Measurements from ENCODE around the gene CIT.
"Not testable (repeated sequence)": the region's sequence is repeated elsewhere in the genome, so short reads cannot be mapped to it uniquely, and the experiment has no call there.

The CIT gene

DNA sequence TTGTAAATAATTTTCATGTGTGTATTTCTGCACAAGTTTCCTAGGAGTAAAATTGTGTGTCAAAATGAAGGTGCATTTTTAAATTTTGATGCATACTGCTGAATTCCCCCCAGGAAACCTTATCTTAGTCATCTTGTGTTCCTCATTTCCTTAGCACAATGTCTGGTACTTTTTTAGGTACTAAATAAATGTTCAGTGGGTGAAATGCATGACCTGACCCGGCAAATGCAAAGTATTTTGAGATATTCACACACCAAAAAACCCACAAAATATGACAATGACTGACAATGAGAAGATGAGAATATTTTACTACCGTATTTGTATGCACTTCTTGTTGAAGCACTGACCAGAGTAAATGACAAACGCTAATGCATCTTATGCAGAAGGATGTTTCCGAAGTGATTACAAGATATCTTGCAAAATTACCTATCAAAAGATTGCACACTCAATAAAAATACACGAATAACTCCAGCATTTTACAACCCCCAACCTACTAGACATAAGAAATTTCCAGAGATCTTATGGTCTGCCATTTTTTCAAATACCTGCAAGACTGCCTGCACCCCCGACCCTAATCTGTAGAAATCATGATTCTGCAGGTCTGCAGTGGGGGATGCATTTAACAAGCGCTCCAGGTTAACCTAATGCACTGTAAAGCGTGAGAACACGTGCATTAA lies 210.1 kb downstream of the CIT start:
- Histone ChIP-seq H3K27me3 (ENCODE audit: control insufficient read depth, insufficient read depth, low read length) (peaks cover 3% of the 10 kb centered on the region; the same call in 1 of the 2 replicates), H3K4me1 (ENCODE audit: control insufficient read depth, insufficient read depth, low read length) (0 out of 2 replicates have a peak, but pooled peaks cover 3% of the 10 kb centered on the region), H3K9ac (ENCODE audit: low read length) (peak overlapping the region; percentile 21), H3K36me3 (ENCODE audit: control insufficient read depth, insufficient read depth, low read length) (peaks cover 26% of the 10 kb centered on the region), H3K9me3 (ENCODE audit: control insufficient read depth, insufficient read depth, low read depth, low read length) (no peaks in the 10 kb centered on the region), H3K4me3 (ENCODE audit: low read depth, low read length) (peak overlapping the region; percentile 96), H3K27ac (ENCODE audit: low read depth, low read length) (no peak overlapping the region)

- 0 out of 2 replicates have a peak, but pooled peaks cover 3% of the 10 kb centered on the region for H3K4me1 ChIP-seq (ENCODE audit: control insufficient read depth, insufficient read depth, low read length)
- H3K9ac ChIP-seq (ENCODE audit: low read length), result no peak overlapping the region
- no peaks in the 10 kb centered on the region for H3K9me3 ChIP-seq (ENCODE audit: control insufficient read depth, insufficient read depth, low read depth, low read length)
- H3K27ac ChIP-seq (ENCODE audit: low read depth, low read length), result no peak overlapping the region
- H3K27me3 ChIP-seq (ENCODE audit: control insufficient read depth, insufficient read depth, low read length), result peaks cover 3% of the 10 kb centered on the region; the same call in 1 of the 2 replicates
- H3K36me3 ChIP-seq (ENCODE audit: control insufficient read depth, insufficient read depth, low read length), result peaks cover 19% of the 10 kb centered on the region
- no peak overlapping the region for H3K4me3 ChIP-seq (ENCODE audit: low read depth, low read length)
Measured at GRCh38 chr12:119666226-119666795, 210.8 kb downstream of the CIT start.

- H3K4me3 ChIP-seq (ENCODE audit: low read depth, low read length), result no peak overlapping the region
- no peak overlapping the region for H3K9ac ChIP-seq (ENCODE audit: low read length)
- H3K4me1 ChIP-seq (ENCODE audit: control insufficient read depth, insufficient read depth, low read length), result 0 out of 2 replicates have a peak, but pooled peaks cover 3% of the 10 kb centered on the region
- peaks cover 9% of the 10 kb centered on the region for H3K36me3 ChIP-seq (ENCODE audit: control insufficient read depth, insufficient read depth, low read length)
- no peak overlapping the region for H3K27ac ChIP-seq (ENCODE audit: low read depth, low read length)
- peaks cover 3% of the 10 kb centered on the region; the same call in 1 of the 2 replicates for H3K27me3 ChIP-seq (ENCODE audit: control insufficient read depth, insufficient read depth, low read length)
- H3K9me3 ChIP-seq (ENCODE audit: control insufficient read depth, insufficient read depth, low read depth, low read length), result no peaks in the 10 kb centered on the region
Measured at GRCh38 chr12:119665164-119665929, 211.8 kb downstream of the CIT start.

DNA sequence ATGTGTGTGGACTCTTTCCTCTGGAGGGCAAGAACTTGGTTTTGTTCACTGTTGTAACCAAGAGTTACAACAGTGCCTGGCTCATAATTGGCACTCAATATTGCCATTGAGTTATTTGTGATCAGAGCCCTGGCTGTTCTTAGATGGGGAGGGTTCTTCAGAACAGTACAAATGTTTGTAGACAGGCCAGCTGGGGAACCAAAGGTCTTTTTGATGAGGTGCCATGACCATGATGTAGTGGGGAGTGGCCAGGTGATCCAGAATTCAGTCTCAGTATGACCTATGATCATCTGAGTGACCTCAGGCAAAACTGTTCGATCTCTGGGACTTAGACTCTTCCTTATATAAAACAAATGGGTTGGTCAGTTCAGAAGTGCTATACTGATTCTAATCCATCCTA lies 212.5 kb downstream of the CIT start:
- no peak overlapping the region for H3K27ac ChIP-seq (ENCODE audit: low read depth, low read length)
- H3K9me3 ChIP-seq (ENCODE audit: control insufficient read depth, insufficient read depth, low read depth, low read length), result no peaks in the 10 kb centered on the region
- peaks cover 3% of the 10 kb centered on the region; the same call in 1 of the 2 replicates for H3K27me3 ChIP-seq (ENCODE audit: control insufficient read depth, insufficient read depth, low read length)
- no peak overlapping the region for H3K4me3 ChIP-seq (ENCODE audit: low read depth, low read length)
- no peak overlapping the region for H3K9ac ChIP-seq (ENCODE audit: low read length)
- H3K4me1 ChIP-seq (ENCODE audit: control insufficient read depth, insufficient read depth, low read length), result 0 out of 2 replicates have a peak, but pooled peaks cover 3% of the 10 kb centered on the region
- 0 out of 2 replicates have a peak, but pooled peaks cover 2% of the 10 kb centered on the region for H3K36me3 ChIP-seq (ENCODE audit: control insufficient read depth, insufficient read depth, low read length)

- H3K9ac ChIP-seq (ENCODE audit: low read length), result no peak overlapping the region
- H3K27me3 ChIP-seq (ENCODE audit: control insufficient read depth, insufficient read depth, low read length), result peaks cover 3% of the 10 kb centered on the region; the same call in 1 of the 2 replicates
Measured at GRCh38 chr12:119661882-119662281, 215.2 kb downstream of the CIT start.

GRCh38 chr12:119660076-119660475 lies 217.0 kb downstream of the CIT start:
- no peak overlapping the region for H3K9ac ChIP-seq (ENCODE audit: low read length)
- H3K4me3 ChIP-seq (ENCODE audit: low read depth, low read length), result no peak overlapping the region
- H3K27ac ChIP-seq (ENCODE audit: low read depth, low read length), result no peak overlapping the region
- H3K9me3 ChIP-seq (ENCODE audit: control insufficient read depth, insufficient read depth, low read depth, low read length), result no peaks in the 10 kb centered on the region
- peaks cover 3% of the 10 kb centered on the region; the same call in 1 of the 2 replicates for H3K27me3 ChIP-seq (ENCODE audit: control insufficient read depth, insufficient read depth, low read length)
- H3K4me1 ChIP-seq (ENCODE audit: control insufficient read depth, insufficient read depth, low read length), result no peaks in the 10 kb centered on the region
- H3K36me3 ChIP-seq (ENCODE audit: control insufficient read depth, insufficient read depth, low read length), result no peaks in the 10 kb centered on the region

More at GRCh38 chr12:119661882-119662281, 215.2 kb downstream of the CIT start:
- H3K27ac ChIP-seq (ENCODE audit: low read depth, low read length), result no peak overlapping the region
- no peak overlapping the region for H3K4me3 ChIP-seq (ENCODE audit: low read depth, low read length)
- H3K4me1 ChIP-seq (ENCODE audit: control insufficient read depth, insufficient read depth, low read length), result no peaks in the 10 kb centered on the region
- H3K36me3 ChIP-seq (ENCODE audit: control insufficient read depth, insufficient read depth, low read length), result no peaks in the 10 kb centered on the region
- H3K9me3 ChIP-seq (ENCODE audit: control insufficient read depth, insufficient read depth, low read depth, low read length), result no peaks in the 10 kb centered on the region

- H3K4me1 ChIP-seq (ENCODE audit: control insufficient read depth, insufficient read depth, low read length), result no peaks in the 10 kb centered on the region
- H3K9ac ChIP-seq (ENCODE audit: low read length), result no peak overlapping the region
- H3K27me3 ChIP-seq (ENCODE audit: control insufficient read depth, insufficient read depth, low read length), result peaks cover 3% of the 10 kb centered on the region; the same call in 1 of the 2 replicates
- no peak overlapping the region for H3K27ac ChIP-seq (ENCODE audit: low read depth, low read length)
- H3K9me3 ChIP-seq (ENCODE audit: control insufficient read depth, insufficient read depth, low read depth, low read length), result no peaks in the 10 kb centered on the region; the same call in 1 of the 2 replicates
- H3K4me3 ChIP-seq (ENCODE audit: low read depth, low read length), result no peak overlapping the region
- H3K36me3 ChIP-seq (ENCODE audit: control insufficient read depth, insufficient read depth, low read length), result no peaks in the 10 kb centered on the region
Measured at GRCh38 chr12:119659289-119659897, 217.7 kb downstream of the CIT start.

- not testable (repeated sequence) for H3K9me3 ChIP-seq (ENCODE audit: control insufficient read depth, insufficient read depth, low read depth, low read length); H3K27me3 ChIP-seq (ENCODE audit: control insufficient read depth, insufficient read depth, low read length); H3K27ac ChIP-seq (ENCODE audit: low read depth, low read length)
Measured at GRCh38 chr12:119658166-119658565, 219.0 kb downstream of the CIT start.

GRCh38 chr12:119657001-119657400 lies 220.1 kb downstream of the CIT start:
- H3K4me3 ChIP-seq (ENCODE audit: low read depth, low read length); H3K9me3 ChIP-seq (ENCODE audit: control insufficient read depth, insufficient read depth, low read depth, low read length); H3K36me3 ChIP-seq (ENCODE audit: control insufficient read depth, insufficient read depth, low read length); H3K9ac ChIP-seq (ENCODE audit: low read length); H3K27ac ChIP-seq (ENCODE audit: low read depth, low read length); H3K27me3 ChIP-seq (ENCODE audit: control insufficient read depth, insufficient read depth, low read length); H3K4me1 ChIP-seq (ENCODE audit: control insufficient read depth, insufficient read depth, low read length): not testable (repeated sequence)

More at GRCh38 chr12:119658166-119658565, 219.0 kb downstream of the CIT start:
- not testable (repeated sequence) for H3K36me3 ChIP-seq (ENCODE audit: control insufficient read depth, insufficient read depth, low read length); H3K9ac ChIP-seq (ENCODE audit: low read length); H3K4me3 ChIP-seq (ENCODE audit: low read depth, low read length); H3K4me1 ChIP-seq (ENCODE audit: control insufficient read depth, insufficient read depth, low read length)

- H3K27me3 ChIP-seq (ENCODE audit: control insufficient read depth, insufficient read depth, low read length), result no peaks in the 10 kb centered on the region
- no peaks in the 10 kb centered on the region for H3K4me1 ChIP-seq (ENCODE audit: control insufficient read depth, insufficient read depth, low read length)
- no peak overlapping the region for H3K27ac ChIP-seq (ENCODE audit: low read depth, low read length)
- H3K9ac ChIP-seq (ENCODE audit: low read length), result no peak overlapping the region
- no peaks in the 10 kb centered on the region for H3K36me3 ChIP-seq (ENCODE audit: control insufficient read depth, insufficient read depth, low read length)
- no peaks in the 10 kb centered on the region; the same call in 1 of the 2 replicates for H3K9me3 ChIP-seq (ENCODE audit: control insufficient read depth, insufficient read depth, low read depth, low read length)
- H3K4me3 ChIP-seq (ENCODE audit: low read depth, low read length), result no peak overlapping the region
Measured at GRCh38 chr12:119652665-119653064, 224.5 kb downstream of the CIT start.
